ENCODE data around the gene EFEMP2.

Gene EFEMP2

GRCh38 chr11:65866509-65867283 is 5.9 kb downstream of the EFEMP2 start:
- no peak for DNase-seq (ENCODE audit: low read depth in 2 of 2, low spot score in 1 of 2)

DNA sequence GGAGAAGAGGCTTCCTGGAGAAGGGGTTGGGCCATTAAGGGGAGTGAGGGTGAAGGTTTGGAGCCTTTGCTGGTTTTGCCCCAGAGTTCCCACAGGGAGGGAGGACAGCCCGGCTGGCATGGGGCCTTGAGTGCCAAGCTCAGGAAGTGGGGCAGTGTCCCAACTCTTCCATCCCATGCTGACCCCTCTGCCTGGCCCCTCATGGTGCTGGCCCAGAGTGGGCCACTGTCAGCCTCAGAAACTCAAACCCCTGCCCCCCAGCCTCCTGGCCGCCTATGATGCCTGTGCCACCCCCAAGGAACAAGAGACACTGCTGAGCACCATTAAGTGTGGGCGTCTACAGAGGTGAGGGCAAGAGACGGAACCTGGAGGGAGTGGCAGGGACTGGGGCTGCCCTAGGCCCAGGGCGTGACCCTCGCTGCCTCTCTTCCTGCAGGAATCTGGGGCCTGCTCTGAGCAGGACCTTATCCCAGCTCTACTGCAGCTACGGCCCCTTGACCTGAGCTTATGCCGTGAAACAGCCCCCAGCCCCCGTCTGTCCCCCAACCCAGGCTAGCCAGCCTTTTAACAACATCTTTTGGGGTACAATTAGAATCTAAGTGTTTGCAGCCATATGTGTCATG is 6.9 kb downstream of the EFEMP2 start:
- DNase-seq (ENCODE audit: low read depth in 2 of 2, low spot score in 1 of 2), result no peak

DNA sequence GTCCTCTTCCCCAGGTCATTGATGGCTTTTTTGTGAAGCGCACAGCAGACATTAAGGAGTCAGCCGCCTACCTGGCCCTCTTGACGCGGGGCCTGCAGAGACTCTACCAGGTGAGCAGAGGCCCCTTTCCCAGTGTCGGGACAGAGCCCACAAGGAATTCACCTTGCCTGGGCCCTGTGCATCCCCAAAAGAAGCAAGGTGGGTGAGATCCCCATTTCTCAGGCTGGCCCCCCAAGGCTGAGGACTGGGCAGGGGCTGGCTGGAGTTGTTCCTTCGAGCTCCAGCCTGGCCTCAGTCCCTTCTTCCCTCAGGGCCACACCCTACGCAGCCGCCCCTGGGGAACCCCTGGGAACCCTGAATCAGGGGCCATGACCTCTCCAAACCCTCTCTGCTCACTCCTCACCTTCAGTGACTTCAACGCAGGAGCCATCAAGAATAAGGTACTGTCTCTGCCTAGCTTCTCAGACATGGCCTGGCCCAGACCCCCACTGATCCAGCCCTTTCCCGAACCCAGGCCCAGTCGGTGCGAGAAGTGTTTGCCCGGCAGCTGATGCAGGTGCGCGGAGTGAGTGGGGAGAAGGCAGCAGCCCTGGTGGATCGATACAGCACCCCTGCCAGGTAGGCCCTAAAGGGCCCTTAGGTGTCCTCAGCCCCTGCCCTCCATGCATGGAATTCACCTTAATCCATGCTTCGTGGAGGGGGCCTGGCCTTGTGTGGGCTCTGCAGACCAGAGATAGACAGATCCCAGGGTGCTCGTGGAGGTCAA is 7.7 kb downstream of the EFEMP2 start:
- DNase-seq (ENCODE audit: low read depth in 2 of 2, low spot score in 1 of 2), result no peak

DNA sequence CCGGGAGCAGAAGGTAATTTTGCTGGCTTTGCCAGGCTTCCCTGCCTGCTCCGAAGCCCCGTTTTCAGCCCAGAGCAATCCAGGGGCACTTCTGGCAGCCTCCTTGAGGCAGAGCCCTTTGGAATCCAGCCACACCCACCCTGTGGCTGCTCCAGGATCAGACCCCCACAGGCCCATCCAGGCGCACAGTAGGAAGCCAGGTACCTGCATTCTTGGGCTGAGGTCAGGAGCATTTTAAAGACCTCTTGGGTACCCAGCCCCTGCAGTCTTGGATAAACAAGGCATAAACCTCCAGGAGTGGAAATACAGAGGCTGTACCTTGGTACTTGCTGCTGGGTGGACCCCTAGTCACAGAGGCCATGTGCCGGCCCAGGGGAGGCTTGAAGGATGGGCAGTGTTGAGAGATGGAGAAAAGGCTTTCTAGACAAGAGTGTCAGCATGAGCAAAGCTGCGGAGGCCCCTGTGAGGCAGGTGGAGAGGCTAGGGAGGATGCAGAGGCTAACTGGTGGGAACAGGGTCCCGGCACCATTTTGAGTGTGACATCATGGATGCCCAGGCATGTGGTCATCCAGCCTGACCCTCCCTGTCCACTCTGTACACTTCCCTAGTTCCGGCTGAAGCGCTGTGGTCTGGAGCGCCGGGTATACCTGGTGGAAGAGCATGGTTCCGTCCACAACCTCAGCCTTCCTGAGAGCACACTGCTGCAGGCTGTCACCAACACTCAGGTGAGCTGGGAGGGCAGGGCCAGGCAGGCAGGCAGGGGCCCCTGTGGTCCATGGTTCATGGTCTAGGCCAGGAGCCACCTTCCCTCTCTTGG is 8.5 kb downstream of the EFEMP2 start:
- no peak for DNase-seq (ENCODE audit: low read depth in 2 of 2, low spot score in 1 of 2)

DNA sequence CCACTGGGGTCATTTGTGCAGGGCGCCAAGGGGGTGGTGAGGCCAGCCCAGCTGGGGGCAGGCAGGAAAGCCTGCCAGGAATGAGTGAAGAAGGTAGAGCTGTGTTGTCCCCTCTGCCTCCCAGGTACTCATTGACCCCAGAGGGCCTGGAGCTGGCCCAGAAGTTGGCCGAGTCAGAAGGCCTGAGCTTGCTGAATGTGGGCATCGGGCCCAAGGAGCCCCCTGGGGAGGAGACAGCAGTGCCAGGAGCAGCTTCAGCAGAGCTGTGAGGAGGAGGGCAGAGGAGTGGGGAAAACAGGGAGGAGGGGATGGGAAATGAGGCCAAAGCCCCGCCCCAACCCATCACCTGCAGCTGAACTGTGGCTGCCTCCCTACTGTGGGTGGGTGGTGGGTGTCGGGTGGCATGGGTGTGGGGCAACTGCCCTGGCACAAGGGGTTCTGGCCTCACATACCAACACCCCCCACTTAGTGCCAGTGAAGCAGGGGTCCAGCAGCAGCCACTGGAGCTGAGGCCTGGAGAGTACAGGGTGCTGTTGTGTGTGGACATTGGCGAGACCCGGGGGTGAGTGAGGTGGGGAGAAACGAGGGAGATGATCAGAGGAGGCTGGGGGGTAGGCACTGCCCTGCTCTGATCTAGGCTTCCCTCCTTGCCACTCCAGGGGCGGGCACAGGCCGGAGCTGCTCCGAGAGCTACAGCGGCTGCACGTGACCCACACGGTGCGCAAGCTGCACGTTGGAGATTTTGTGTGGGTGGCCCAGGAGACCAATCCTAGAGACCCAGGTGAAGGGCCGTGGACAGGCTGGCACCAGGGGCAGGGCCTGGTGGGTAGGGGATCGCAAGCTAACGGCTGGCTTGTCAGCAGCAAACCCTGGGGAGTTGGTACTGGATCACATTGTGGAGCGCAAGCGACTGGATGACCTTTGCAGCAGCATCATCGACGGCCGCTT is 9.4 kb downstream of the EFEMP2 start:
- DNase-seq (ENCODE audit: low read depth in 2 of 2, low spot score in 1 of 2), result no peak

- no peak for DNase-seq (ENCODE audit: low read depth in 2 of 2, low spot score in 1 of 2)
Observed at GRCh38 chr11:65862191-65862735, 10.3 kb downstream of the EFEMP2 start.

DNA sequence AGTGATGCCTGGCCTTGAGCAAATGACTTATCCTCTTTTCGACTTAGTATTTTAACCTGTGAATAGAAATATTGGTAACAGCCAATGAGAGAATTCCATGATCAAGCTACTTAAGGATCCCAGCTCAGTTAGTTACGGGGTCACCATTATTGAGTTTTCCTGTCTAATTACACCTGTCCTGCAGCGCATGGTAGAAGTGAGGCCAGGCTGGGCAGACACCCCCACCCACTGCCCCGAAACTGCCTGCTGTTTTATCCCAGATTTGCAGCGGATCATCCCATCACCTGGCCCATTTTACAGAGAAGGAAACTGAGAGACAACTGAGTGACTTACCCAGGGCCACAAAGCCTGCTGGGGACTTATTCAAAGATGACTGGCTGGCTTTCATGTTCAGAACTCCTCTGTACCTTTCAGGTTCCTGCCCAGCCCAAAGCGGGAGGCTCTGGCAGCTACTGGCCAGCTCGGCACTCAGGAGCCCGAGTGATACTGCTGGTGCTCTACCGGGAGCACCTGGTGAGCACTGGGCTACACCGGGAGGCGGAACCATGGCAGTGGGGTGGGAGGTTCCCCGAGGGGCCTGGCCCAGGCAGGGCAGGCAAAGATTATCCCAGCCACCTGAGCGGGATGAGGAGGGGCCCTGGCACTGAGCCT is 10.9 kb downstream of the EFEMP2 start:
- DNase-seq (ENCODE audit: low read depth in 2 of 2, low spot score in 1 of 2), result no peak

GRCh38 chr11:65861165-65861505 is 11.5 kb downstream of the EFEMP2 start:
- DNase-seq (ENCODE audit: low read depth in 2 of 2, low spot score in 1 of 2), result no peak

GRCh38 chr11:65860278-65861164 is 12.1 kb downstream of the EFEMP2 start, which contains the start of gene MUS81:
Gene MUS81 (plus strand): TSS chr11:65860433. CDS start chr11:65860754, 321 bp downstream.
- peak; percentile 95 to 97 for DNase-seq (ENCODE audit: low read depth in 2 of 2, low spot score in 1 of 2)

DNA sequence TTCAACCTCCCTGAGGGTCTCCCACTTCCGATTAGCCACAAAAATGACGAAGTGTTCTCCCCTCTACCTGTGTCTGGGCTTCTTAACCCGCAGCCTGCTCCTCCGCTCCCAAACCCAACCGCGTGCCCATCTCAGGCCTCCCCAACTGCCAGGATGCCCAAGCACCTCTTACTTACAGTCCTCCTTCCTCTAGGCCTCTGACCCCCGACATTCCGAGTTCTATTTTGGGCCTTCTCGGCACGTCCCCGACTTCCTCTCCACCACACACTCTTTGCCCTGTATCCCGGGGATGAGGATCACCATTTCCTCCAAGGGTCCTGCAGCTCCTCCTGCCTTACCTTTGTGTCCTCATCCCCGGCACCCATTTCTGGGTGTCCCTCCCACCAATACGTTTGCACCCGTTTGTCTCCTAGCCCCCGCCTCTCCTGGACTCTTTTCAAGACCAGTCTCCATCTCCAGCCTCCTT is 12.8 kb downstream of the EFEMP2 start:
- no peak for DNase-seq (ENCODE audit: low read depth in 2 of 2, low spot score in 1 of 2)

DNA sequence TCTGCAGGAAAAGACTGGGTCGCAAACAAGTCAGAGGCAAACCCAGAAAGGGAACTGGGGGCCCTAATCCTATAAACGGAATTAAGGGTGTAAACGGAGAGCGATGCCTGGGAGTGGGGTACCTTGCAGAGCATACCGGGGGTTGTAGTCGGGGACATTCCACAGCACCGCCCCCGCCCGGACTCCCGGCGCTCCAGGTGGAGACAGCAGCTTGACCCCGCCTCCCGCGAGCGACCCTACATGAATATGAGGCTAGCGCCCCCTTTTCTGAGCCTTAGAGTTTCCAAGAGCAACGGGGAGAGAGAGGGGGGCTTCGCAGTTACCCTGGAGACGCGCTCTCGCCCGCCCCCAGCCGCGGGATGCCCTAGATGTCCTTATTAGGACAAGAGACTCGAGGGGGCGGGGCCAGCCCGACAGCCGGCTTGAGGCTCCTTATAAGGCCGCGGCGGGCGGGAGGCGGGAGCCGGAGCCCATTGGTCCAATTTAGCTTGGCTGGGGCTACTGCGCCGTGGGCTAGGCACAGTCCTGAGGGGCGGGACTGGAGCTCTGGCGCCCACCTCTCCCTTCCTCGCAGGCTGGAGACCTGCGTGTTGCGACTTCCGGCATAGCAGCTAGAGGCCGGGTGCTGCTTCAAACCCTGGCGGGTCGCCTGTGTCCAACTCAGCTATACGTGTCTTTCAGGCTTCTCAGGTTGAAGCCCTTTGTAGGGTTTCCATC is 13.3 kb downstream of the EFEMP2 start:
- peak; percentile 97 to 98 for DNase-seq (ENCODE audit: low read depth in 2 of 2, low spot score in 1 of 2)

DNA sequence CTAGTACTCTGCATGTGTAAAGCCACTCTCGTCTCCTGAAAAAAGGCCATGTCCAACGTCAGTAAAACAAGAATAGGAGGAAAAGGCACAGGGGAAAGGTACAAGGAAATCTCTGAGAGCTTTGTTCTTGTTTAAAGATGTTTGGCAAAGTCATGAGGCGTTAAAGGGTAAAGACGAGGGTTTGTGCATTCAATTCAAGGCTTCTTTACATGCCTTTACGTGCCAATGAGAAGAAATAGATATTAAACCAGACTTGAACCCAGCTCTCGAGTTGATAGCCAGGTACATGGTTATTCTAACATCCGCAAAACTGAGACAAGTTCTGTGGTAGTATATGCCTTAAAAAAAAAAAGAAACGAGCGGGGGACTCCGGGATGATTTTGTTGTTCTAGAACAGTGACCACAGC is 13.9 kb downstream of the EFEMP2 start:
- DNase-seq (ENCODE audit: low read depth in 2 of 2, low spot score in 1 of 2), result no peak

- DNase-seq (ENCODE audit: low read depth in 2 of 2, low spot score in 1 of 2), result peak; percentile 84 to 93
Observed at GRCh38 chr11:65857853-65858680, 14.5 kb downstream of the EFEMP2 start, which contains the start of gene CFL1. Gene CFL1 (minus strand): TSS chr11:65858180. CDS start chr11:65858099, 81 bp downstream.

- peak; percentile 41 to 45 for DNase-seq (ENCODE audit: low read depth in 2 of 2, low spot score in 1 of 2)
Observed at GRCh38 chr11:65857500-65857852, 15.1 kb downstream of the EFEMP2 start.

GRCh38 chr11:65856689-65857499 is 15.7 kb downstream of the EFEMP2 start:
- DNase-seq (ENCODE audit: low read depth in 2 of 2, low spot score in 1 of 2), result peak; percentile 68 to 72

- no peak for DNase-seq (ENCODE audit: low read depth in 2 of 2, low spot score in 1 of 2)
Observed at GRCh38 chr11:65855927-65856363, 16.7 kb downstream of the EFEMP2 start.
